HL-60 (cell line): ENCODE measurements around the gene GAS6.

Source experiments
- DNase-seq, 2 experiments: peaks; one replicate each; pipeline ENCODE4 v3.0.0-alpha.2; 2010 to 2020; ENCODE audit warnings: low read depth in 1 of 2, low spot score in 1 of 2
- H3K27ac ChIP-seq: fragments of 250-450 bp; sonication (Bioruptor Pico); replicated peaks from 2 replicates; pipeline ENCODE4 v1.5.1; 2020; ENCODE audit warnings: mild to moderate bottlenecking, moderate library complexity
- H3K27me3 ChIP-seq: fragments of 250-450 bp; sonication (Bioruptor Pico); 2 replicates; pipeline ENCODE4 v1.5.1; 2021; ENCODE audit warnings: mild to moderate bottlenecking, moderate library complexity; ENCODE audit not compliant: insufficient read depth, poor library complexity, severe bottlenecking
- H3K4me3 ChIP-seq: replicated peaks from 2 replicates; pipeline ENCODE4 v1.5.1; 2011; ENCODE audit warnings: mild to moderate bottlenecking, control low read depth, low read length; ENCODE audit not compliant: insufficient read depth
- CTCF ChIP-seq: IDR thresholded peaks from one replicate; pipeline ENCODE4 v1.5.1; 2011; ENCODE audit warnings: low read length, control low read depth, inconsistent platforms; ENCODE audit not compliant: insufficient read depth
- GABPA ChIP-seq: IDR thresholded peaks from 2 replicates; pipeline ENCODE4 v1.6.1; 2012; ENCODE audit warnings: low read depth
- POLR2AphosphoS5 ChIP-seq: IDR thresholded peaks from 2 replicates; pipeline ENCODE4 v1.6.1; 2012; ENCODE audit warnings: low read depth
- REST ChIP-seq: IDR thresholded peaks from 2 replicates; pipeline ENCODE4 v1.6.1; 2012; ENCODE audit warnings: low read depth; ENCODE audit not compliant: insufficient replicate concordance
- SPI1 ChIP-seq: IDR thresholded peaks from 2 replicates; pipeline ENCODE4 v1.6.1; 2012; ENCODE audit warnings: low read depth, mild to moderate bottlenecking, borderline replicate concordance

GAS6 gene

GRCh38 chr13:113862931-113863523 lies 849 bp downstream of the GAS6 start:
- no peak overlapping the region for H3K27ac ChIP-seq
- DNase-seq = peak in 1 of 2 experiments; percentile 15
- TF ChIP-seq POLR2AphosphoS5 (no peak), REST (no peak), SPI1 (no peak), GABPA (no peak), CTCF (no peak)
- peaks cover 42% of the 10 kb centered on the region for H3K27me3 ChIP-seq
- peak overlapping the region; percentile 19 for H3K4me3 ChIP-seq

GRCh38 chr13:113862191-113862930 lies 1.5 kb downstream of the GAS6 start:
- H3K27me3 ChIP-seq = peaks cover 41% of the 10 kb centered on the region
- no peak overlapping the region for H3K27ac ChIP-seq
- H3K4me3 ChIP-seq = no peak overlapping the region
- TF ChIP-seq REST (no peak), CTCF (no peak), POLR2AphosphoS5 (no peak), SPI1 (no peak), GABPA (no peak)
- no peak for DNase-seq

- H3K27me3 ChIP-seq = peaks cover 41% of the 10 kb centered on the region
- no peak overlapping the region for H3K4me3 ChIP-seq
- H3K27ac ChIP-seq = no peak overlapping the region
- no peak for DNase-seq
- no peak for TF ChIP-seq REST
- no peak for TF ChIP-seq SPI1
- no peak for TF ChIP-seq GABPA
- TF ChIP-seq POLR2AphosphoS5 = no peak
- no peak for TF ChIP-seq CTCF
Observed at GRCh38 chr13:113861433-113862030, 2.3 kb downstream of the GAS6 start.
